ENCODE results near the gene BLOC1S6. TPM values are rescaled to one million over a fixed set of nuclear protein-coding genes. Genes with fewer than 3 reads are reported as not detected.

Gene BLOC1S6
- total RNA-seq, 2 donors from 2014 or later = 43.3 to 46.8 TPM

DNA sequence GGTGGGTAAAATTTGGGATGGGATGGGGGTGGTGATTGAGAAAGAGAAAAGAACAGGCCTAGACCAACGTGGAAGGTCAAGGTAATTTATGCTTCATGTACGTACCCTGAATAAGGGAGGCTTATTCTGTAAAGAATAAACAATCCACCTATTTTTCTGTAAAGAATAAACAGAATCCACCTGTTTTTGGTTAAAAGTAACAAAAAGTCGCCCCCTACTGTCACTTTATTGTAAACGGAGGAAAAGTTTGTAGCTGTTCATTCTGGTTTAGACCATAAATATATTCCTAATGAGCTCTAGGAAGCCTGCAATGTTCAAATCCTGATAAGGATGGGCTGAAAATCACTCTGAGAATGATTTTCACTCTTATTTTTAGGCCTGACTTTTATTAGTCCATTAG is 24.1 kb downstream of the BLOC1S6 start:
- no peak overlapping the region for H3K27ac Mint-ChIP-seq
- 20% methylated on average over 3 of the region's 4 CpGs; no CpG with 5 or more reads in 1 of the 2 experiments for WGBS, 2 experiments (ENCODE audit: insufficient coverage in 1 of 2, insufficient read length in 1 of 2)
- H3K4me1 Mint-ChIP-seq = peaks cover 7% of the 10 kb centered on the region
- H3K27me3 ChIP-seq (ENCODE audit: control insufficient read depth, insufficient read depth, low read length, poor library complexity, severe bottlenecking) = peaks cover 48% of the 10 kb centered on the region
- no peak for DNase-seq
- H3K4me3 Mint-ChIP-seq = no peak overlapping the region
- TF ChIP-seq, protein P1, sequence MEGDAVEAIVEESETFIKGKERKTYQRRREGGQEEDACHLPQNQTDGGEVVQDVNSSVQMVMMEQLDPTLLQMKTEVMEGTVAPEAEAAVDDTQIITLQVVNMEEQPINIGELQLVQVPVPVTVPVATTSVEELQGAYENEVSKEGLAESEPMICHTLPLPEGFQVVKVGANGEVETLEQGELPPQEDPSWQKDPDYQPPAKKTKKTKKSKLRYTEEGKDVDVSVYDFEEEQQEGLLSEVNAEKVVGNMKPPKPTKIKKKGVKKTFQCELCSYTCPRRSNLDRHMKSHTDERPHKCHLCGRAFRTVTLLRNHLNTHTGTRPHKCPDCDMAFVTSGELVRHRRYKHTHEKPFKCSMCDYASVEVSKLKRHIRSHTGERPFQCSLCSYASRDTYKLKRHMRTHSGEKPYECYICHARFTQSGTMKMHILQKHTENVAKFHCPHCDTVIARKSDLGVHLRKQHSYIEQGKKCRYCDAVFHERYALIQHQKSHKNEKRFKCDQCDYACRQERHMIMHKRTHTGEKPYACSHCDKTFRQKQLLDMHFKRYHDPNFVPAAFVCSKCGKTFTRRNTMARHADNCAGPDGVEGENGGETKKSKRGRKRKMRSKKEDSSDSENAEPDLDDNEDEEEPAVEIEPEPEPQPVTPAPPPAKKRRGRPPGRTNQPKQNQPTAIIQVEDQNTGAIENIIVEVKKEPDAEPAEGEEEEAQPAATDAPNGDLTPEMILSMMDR (conservative IDR thresholded peaks at IDR 0.05) = peak; percentile 75
- no peak overlapping the region for H3K4me3 ChIP-seq (ENCODE audit: low read length)
- H3K27me3 Mint-ChIP-seq (ENCODE audit: insufficient read depth) = peaks cover 50% of the 10 kb centered on the region
- peaks cover 18% of the 10 kb centered on the region for H3K36me3 ChIP-seq (ENCODE audit: control insufficient read depth, insufficient read depth, low read length)
- H3K9me3 Mint-ChIP-seq = no peaks in the 10 kb centered on the region
- H3K9me3 ChIP-seq (ENCODE audit: control insufficient read depth, low read length) = no peaks in the 10 kb centered on the region
- H3K27ac ChIP-seq (ENCODE audit: low read depth, low read length) = no peak overlapping the region
- H3K9ac ChIP-seq (ENCODE audit: extremely low read depth, low read length, poor library complexity, severe bottlenecking) = no peak overlapping the region
- peaks cover 10% of the 10 kb centered on the region for H3K36me3 Mint-ChIP-seq (ENCODE audit: low read depth)
- H3K4me1 ChIP-seq (ENCODE audit: control insufficient read depth, insufficient read depth, low read length) = no peaks in the 10 kb centered on the region

DNA sequence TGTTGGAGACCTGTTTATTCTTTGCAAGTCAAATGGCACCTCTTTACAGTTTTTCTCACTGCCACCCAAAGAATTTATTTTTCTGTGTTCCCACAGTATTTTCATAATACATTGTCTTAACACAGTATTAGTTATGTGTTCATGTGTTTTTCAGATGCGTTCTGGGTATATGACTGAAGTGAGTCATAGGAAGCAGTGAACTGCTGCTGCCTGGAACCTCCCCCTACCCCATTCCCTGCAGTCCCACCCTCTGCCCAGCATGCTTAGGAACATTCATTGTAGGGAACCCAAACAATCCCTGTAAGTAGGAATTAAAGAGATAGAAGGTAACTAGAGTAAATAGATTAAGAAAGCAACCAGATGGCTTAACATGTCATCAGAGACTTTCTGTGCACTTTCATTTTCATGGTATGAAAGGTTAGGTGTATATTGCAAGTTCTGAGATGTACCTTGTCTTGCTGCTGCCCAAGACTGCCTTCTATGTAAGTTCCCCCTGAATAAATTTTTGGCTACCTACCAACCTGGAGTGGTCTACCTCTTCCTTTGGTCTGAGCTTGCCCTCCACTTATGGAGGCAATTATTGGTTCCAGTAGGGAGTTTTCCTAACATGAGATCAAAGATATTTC is 25.7 kb downstream of the BLOC1S6 start:
- peaks cover 8% of the 10 kb centered on the region for H3K36me3 ChIP-seq (ENCODE audit: control insufficient read depth, insufficient read depth, low read length)
- TF ChIP-seq, protein P1 (conservative IDR thresholded peaks at IDR 0.05) = no peak
- no peak overlapping the region for H3K27ac Mint-ChIP-seq
- peaks cover 7% of the 10 kb centered on the region for H3K4me1 Mint-ChIP-seq
- H3K9ac ChIP-seq (ENCODE audit: extremely low read depth, low read length, poor library complexity, severe bottlenecking) = no peak overlapping the region
- H3K4me3 ChIP-seq (ENCODE audit: low read length) = no peak overlapping the region
- H3K4me1 ChIP-seq (ENCODE audit: control insufficient read depth, insufficient read depth, low read length) = no peaks in the 10 kb centered on the region
- peaks cover 4% of the 10 kb centered on the region for H3K36me3 Mint-ChIP-seq (ENCODE audit: low read depth)
- DNase-seq = peak; percentile 54
- no peaks in the 10 kb centered on the region for H3K9me3 ChIP-seq (ENCODE audit: control insufficient read depth, low read length)
- peaks cover 59% of the 10 kb centered on the region for H3K27me3 ChIP-seq (ENCODE audit: control insufficient read depth, insufficient read depth, low read length, poor library complexity, severe bottlenecking)
- WGBS, 2 experiments (ENCODE audit: insufficient coverage in 1 of 2, insufficient read length in 1 of 2) = 50% methylated on average over 1 of the region's 1 CpG; no CpG with 5 or more reads in 1 of the 2 experiments
- no peak overlapping the region for H3K27ac ChIP-seq (ENCODE audit: low read depth, low read length)
- H3K27me3 Mint-ChIP-seq (ENCODE audit: insufficient read depth) = peaks cover 60% of the 10 kb centered on the region
- no peaks in the 10 kb centered on the region for H3K9me3 Mint-ChIP-seq
- no peak overlapping the region for H3K4me3 Mint-ChIP-seq

DNA sequence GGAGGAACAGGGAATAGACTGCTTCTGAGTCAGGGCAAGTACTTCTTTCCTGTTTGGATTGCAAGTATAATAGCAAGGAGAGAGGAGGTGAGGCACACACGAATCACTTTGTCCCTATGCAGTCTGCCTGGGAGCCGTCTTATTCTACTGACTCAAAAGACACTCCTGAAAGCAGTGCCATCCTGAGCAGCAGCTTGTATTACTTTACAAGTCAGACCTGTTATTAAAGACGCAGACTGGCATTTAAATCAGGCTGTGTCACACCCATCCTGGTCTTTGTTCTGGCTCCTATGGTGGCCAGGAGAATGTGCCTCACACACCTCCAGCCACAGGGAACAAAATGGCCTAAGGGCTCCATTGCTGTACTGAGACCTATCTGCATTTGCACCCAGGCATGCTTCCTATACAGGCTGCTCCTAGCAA is 29.7 kb downstream of the BLOC1S6 start:
- Histone ChIP-seq H3K4me1 (ENCODE audit: control insufficient read depth, insufficient read depth, low read length) (no peaks in the 10 kb centered on the region), H3K36me3 (ENCODE audit: control insufficient read depth, insufficient read depth, low read length) (no peaks in the 10 kb centered on the region), H3K9me3 (ENCODE audit: control insufficient read depth, low read length) (no peaks in the 10 kb centered on the region), H3K9ac (ENCODE audit: extremely low read depth, low read length, poor library complexity, severe bottlenecking) (no peak overlapping the region), H3K4me3 (ENCODE audit: low read length) (no peak overlapping the region), H3K27ac (ENCODE audit: low read depth, low read length) (no peak overlapping the region), H3K27me3 (ENCODE audit: control insufficient read depth, insufficient read depth, low read length, poor library complexity, severe bottlenecking) (peaks cover 76% of the 10 kb centered on the region)
- DNase-seq = no peak
- Mint-ChIP-seq H3K4me1 (peaks cover 7% of the 10 kb centered on the region), H3K4me3 (no peak overlapping the region), H3K27ac (no peak overlapping the region), H3K9me3 (no peaks in the 10 kb centered on the region), H3K36me3 (ENCODE audit: low read depth) (no peaks in the 10 kb centered on the region), H3K27me3 (ENCODE audit: insufficient read depth) (peaks cover 76% of the 10 kb centered on the region)
- TF ChIP-seq, protein P1 (conservative IDR thresholded peaks at IDR 0.05) = no peak
- 72 to 83% methylated on average over 2 to 3 of the region's 3 CpGs for WGBS, 2 experiments (ENCODE audit: insufficient coverage in 1 of 2, insufficient read length in 1 of 2)
